Heart right ventricle (tissue), 16 donors: ENCODE data around the gene PTPN5. TPM values are rescaled to one million over a fixed set of nuclear protein-coding genes. Genes with fewer than 3 reads are reported as not detected.

Source experiments
- ATAC-seq, 8 donors: fragments of 200-7000 bp; cut with Tn5 transposase; one replicate each; pipeline ENCODE4 v1.9.1; 2020; ENCODE audit warnings: mild to moderate bottlenecking in 8 of 8, moderate library complexity in 8 of 8, moderate number of reproducible peaks in 1 of 8
- DNase-seq, 2 donors: peaks; one replicate each; pipeline ENCODE4 v3.0.0-alpha.2; 2020
- H3K27ac ChIP-seq, 10 donors: fragments of 200-600 bp; sonication (generic) in 2 of 10; one replicate each; pipeline versions ENCODE4 v1.5.0 to v1.8.0; 2020 to 2022; ENCODE audit warnings: mild to moderate bottlenecking in 3 of 10
- H3K27me3 ChIP-seq, 7 donors: fragments of 200-600 bp; one replicate each; pipeline ENCODE4 v1.8.0; 2021 to 2022; ENCODE audit warnings: mild to moderate bottlenecking in 2 of 7
- H3K36me3 ChIP-seq, 9 donors: fragments of 200-600 bp; sonication (generic) in 1 of 9; one replicate each; pipeline versions ENCODE4 v1.5.0 to v1.8.0; 2020 to 2022; ENCODE audit warnings: mild to moderate bottlenecking in 2 of 9
- H3K4me1 ChIP-seq, 9 donors: fragments of 200-600 bp; sonication (generic) in 1 of 9; one replicate each; pipeline versions ENCODE4 v1.5.0 to v1.8.0; 2020 to 2022; ENCODE audit warnings: mild to moderate bottlenecking in 4 of 9
- H3K4me3 ChIP-seq, 10 donors: fragments of 200-600 bp; sonication (generic) in 2 of 10; one replicate each; pipeline versions ENCODE4 v1.5.0 to v1.8.0; 2020 to 2022; ENCODE audit warnings: mild to moderate bottlenecking in 7 of 10, moderate library complexity in 2 of 10
- H3K9me3 ChIP-seq, 11 donors: fragments of 200-600 bp in 10 of 11; sonication (generic) in 2 of 11; one replicate each; pipeline versions ENCODE4 v1.5.0 to v1.8.0; 2013 to 2022; ENCODE audit warnings: mild to moderate bottlenecking in 2 of 11, control low read depth in 1 of 11, moderate library complexity in 1 of 11
- WGBS, 2 donors: extraction: QIAGEN DNeasy Blood & Tissue Kit; methylation state at CpG; one replicate each; pipeline ENCODE4 v1.1.7; 2013; ENCODE audit warnings: inconsistent platforms in 1 of 2; 5-methylcytosine and 5-hydroxymethylcytosine counted together
- intact Hi-C, 10 donors: fragments of 100-400 bp; cut with DNase I; formaldehyde crosslinking; loops; one replicate each; pipeline versions ENCODE4 v1.11.1 to v1.14.2; 2022
- polyA plus RNA-seq, 2 donors: library from polyadenylated mRNA; stranded (reverse); fragments of 200-250 nt; gene quantifications; one replicate each; pipeline ENCODE4 v1.2.3, GENCODE V29; 2013
- total RNA-seq, 10 donors: library from RNA; stranded (reverse); fragmentation: NEBNext Ultra II Directional in 3 of 10; extraction: Animal tissue kit (Norgen Biotek cat#: 25700) in 3 of 10; gene quantifications; one replicate each; pipeline versions ENCODE4 v1.2.1 to v1.2.4, GENCODE V29; 2021 to 2023
- TF ChIP-seq, protein P1 (sequence below), 9 donors: fragments of 200-600 bp; sonication (generic) in 2 of 9; IDR thresholded peaks; one replicate each; pipeline versions ENCODE4 v1.5.0 to v1.8.0; 2021 to 2022; ENCODE audit warnings: antibody characterized with exemption in 9 of 9, mild to moderate bottlenecking in 5 of 9, moderate library complexity in 1 of 9
- donor health status: Arrhythmogenic right ventricular cardiomyopathy.
- donor health status: ischemic (EF 13 %, LVEDD 7.1; RV severe dilation, severe dysfunction).
- donor health status: healthy with polysubstance abuse.
- donor health status: DM: no; HTN: yes; CAD: no.
- donor health status: DM: no; HTN: no; CAD: no.
- donor health status: ischemic (EF 25% LVEDD 6.9; RV normal size, moderate dysfunction).
- donor health status: ischemic (EF 25% LVEDD 5.7; RV mildly dilated, moderate dysfunction).
- donor health status: healthy.
- donor health status: DM: yes; HTN: yes; CAD: no.
- donor health status: Ischemic cardiomyopathy.
- donor health status: ischemic (EF 35%, LVEDD 5.7; RV mildly dilated, moderate dysfunction).
- donor health status: nonischemic (EF 11% LVEDD 7.7; RV severe dilation, severe dysfunction).
- donor health status: DM: yes; HTN: yes; CAD: no.
- donor health status: PGD.
- donor health status: ischemic (EF 29% LVEDD 5.4; RV normal size, mild dysfunction).
- donor health status: nonischemic (EF 23%, LVEDD 6.1; RV moderate dilation, normal function).

Gene PTPN5
- total and polyA plus RNA-seq, 12 donors = 1.5 to 8.8 (median 3.6) TPM

DNA sequence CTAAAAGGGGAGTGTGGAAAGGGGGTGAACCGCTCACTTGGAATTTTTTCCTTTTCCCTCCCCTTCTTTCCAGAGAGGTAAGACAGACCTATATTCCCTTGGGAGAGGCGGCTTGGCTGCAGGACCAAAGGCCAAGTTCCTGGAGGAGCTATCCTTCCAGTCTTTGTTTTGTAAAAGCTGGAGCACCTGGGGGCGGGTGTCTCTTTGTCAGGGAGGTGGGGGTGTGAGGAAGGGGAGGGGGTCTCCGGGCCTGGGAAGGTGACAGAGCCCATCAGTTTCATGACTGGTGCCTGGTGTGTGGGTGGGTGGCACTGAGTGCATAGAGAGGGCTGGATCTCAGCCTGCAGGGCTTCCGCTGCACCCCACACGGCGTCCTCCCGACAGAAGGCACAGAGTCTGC, 18.5 kb downstream of the PTPN5 start:
- DNase-seq = no peak
- TF ChIP-seq, protein P1, sequence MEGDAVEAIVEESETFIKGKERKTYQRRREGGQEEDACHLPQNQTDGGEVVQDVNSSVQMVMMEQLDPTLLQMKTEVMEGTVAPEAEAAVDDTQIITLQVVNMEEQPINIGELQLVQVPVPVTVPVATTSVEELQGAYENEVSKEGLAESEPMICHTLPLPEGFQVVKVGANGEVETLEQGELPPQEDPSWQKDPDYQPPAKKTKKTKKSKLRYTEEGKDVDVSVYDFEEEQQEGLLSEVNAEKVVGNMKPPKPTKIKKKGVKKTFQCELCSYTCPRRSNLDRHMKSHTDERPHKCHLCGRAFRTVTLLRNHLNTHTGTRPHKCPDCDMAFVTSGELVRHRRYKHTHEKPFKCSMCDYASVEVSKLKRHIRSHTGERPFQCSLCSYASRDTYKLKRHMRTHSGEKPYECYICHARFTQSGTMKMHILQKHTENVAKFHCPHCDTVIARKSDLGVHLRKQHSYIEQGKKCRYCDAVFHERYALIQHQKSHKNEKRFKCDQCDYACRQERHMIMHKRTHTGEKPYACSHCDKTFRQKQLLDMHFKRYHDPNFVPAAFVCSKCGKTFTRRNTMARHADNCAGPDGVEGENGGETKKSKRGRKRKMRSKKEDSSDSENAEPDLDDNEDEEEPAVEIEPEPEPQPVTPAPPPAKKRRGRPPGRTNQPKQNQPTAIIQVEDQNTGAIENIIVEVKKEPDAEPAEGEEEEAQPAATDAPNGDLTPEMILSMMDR (IDR thresholded peaks at IDR 0.05) = no peak
- H3K27me3 ChIP-seq = peaks cover 0 to 4% (median 0%) of the 10 kb centered on the region in 7 donors
- H3K27ac ChIP-seq = no peak overlapping the region
- no peak for ATAC-seq
- H3K36me3 ChIP-seq = no peaks in the 10 kb centered on the region
- WGBS, 2 donors = 61 to 65% methylated on average over 8 of the region's 8 CpGs
- peaks cover 0 to 16% (median 4%) of the 10 kb centered on the region in 9 donors for H3K4me1 ChIP-seq
- H3K4me3 ChIP-seq = no peak overlapping the region
- intact Hi-C loops = no loop called here
- peaks cover 0 to 4% (median 0%) of the 10 kb centered on the region in 11 donors for H3K9me3 ChIP-seq

DNA sequence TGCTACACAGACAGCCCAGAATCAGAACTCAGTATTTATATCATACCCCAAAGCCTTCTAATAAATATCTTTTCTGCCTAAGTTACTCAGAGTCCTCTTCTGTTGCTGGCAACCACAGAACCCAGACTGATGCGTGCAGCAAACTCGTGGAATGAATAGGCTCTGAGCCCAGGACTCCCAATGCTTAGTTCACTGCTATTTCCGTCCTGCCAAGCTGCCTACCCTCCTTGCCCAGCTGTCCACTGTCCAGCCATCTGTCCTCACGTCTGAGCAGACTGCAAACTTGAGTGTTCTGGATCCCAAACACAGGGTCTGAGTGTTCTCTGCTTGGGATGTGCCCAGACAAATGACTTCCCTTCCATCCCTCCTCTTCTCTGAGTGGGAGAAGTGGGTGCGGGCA, 19.4 kb downstream of the PTPN5 start:
- Histone ChIP-seq H3K36me3 (no peaks in the 10 kb centered on the region), H3K4me1 (peaks cover 0 to 17% (median 4%) of the 10 kb centered on the region in 9 donors), H3K4me3 (no peak overlapping the region), H3K27me3 (peaks cover 0 to 4% (median 0%) of the 10 kb centered on the region in 7 donors), H3K9me3 (peaks cover 0 to 4% (median 0%) of the 10 kb centered on the region in 11 donors), H3K27ac (no peak overlapping the region)
- ATAC-seq (peak in 7 of 8 donors; percentile 20 to 80 (median 54)), DNase-seq (no peak)
- WGBS, 2 donors = 57 to 61% methylated on average over 5 of the region's 5 CpGs
- intact Hi-C loops = no loop called here
- TF ChIP-seq, protein P1 (IDR thresholded peaks at IDR 0.05) = no peak

DNA sequence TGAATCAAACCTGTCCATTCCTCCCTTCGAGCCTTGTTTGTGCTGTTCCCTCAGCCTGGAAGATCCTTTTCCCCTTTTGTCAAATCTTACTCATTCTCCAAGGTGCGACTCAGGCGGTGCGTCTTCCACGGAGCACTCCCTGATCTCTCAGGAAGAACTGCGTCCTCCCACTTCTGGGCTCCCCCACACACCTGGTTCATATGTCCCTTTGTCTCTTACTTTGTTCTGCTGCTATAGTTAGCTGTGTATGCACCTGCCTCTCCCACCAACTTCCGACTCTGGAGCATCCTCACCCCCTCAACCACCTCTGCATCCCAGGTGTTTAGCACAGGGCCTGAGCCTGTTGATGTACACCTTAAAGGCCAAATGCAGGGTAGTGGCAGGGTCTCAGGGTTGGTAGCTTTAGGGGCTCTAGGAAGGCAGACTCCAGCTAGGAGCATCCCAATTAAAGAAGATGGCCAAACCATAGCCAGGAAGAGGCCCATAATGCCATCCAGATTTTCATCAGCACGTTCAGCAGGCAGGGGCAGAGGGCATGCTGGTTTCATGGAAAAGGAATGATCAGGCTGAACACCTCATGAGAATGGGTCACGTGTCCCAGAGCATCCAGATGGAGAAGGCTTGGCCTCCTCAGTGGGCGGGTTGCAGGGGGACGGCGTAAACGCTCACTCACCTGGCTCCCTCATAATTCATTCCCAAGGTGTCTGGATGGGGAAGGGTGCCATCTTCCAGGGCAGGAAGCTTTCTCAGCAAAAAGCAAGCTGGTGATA, 20.1 kb downstream of the PTPN5 start:
- Histone ChIP-seq H3K4me3 (no peak overlapping the region), H3K27ac (no peak overlapping the region), H3K4me1 (peaks cover 0 to 17% (median 4%) of the 10 kb centered on the region in 9 donors), H3K27me3 (peaks cover 0 to 4% (median 0%) of the 10 kb centered on the region in 7 donors), H3K9me3 (peaks cover 0 to 4% (median 0%) of the 10 kb centered on the region in 11 donors), H3K36me3 (no peaks in the 10 kb centered on the region)
- TF ChIP-seq, protein P1 (IDR thresholded peaks at IDR 0.05) = no peak
- intact Hi-C loops = no loop called here
- DNase-seq (no peak), ATAC-seq (no peak)
- WGBS, 2 donors = 84 to 87% methylated on average over 13 of the region's 13 CpGs

DNA sequence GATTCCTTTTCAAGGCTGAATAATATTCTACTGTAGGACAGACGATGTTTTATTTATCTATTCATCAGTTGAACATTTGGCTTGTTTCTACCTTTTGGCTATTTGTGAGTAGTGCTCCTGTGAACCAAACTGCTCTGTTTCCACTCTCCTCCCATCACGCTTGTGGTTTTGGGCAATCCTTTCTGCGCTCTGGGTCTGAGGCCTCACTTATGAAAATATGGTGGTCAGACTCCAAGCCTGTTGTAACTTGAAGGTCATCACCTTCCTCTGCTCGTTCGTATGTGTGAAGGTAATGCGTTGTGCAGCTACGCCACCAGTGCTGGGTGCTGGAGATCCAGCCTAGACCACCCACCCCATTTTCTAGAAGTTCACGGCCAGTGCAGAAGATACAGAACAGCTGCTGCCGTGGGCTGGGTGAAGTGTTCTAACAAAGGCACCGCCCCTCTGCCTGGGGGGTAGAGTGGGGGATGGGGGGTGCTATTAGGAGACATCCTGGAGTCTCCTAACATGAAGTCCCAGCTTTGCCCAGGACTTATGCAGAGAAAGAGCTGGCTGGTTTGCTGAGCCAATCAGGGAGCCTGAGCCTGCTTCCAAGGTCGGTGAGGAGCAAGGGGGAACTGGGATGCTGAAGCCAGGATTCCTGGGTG, 21.0 kb downstream of the PTPN5 start:
- H3K27me3 ChIP-seq = no peaks in the 10 kb centered on the region
- TF ChIP-seq, protein P1 (IDR thresholded peaks at IDR 0.05) = no peak
- peaks cover 0 to 17% (median 4%) of the 10 kb centered on the region in 9 donors for H3K4me1 ChIP-seq
- ATAC-seq (no peak), DNase-seq (no peak)
- 70 to 74% methylated on average over 11 of the region's 11 CpGs for WGBS, 2 donors
- H3K27ac ChIP-seq = peak overlapping the region in 1 of 10 donors; percentile 8
- H3K4me3 ChIP-seq = no peak overlapping the region
- peaks cover 0 to 2% (median 0%) of the 10 kb centered on the region in 9 donors for H3K36me3 ChIP-seq
- peaks cover 0 to 4% (median 0%) of the 10 kb centered on the region in 11 donors for H3K9me3 ChIP-seq
- intact Hi-C loops = no loop called here
